IMR-90 (cell line): ENCODE measurements around the gene GUF1. TPM values are rescaled to one million over a fixed set of nuclear protein-coding genes. Genes with fewer than 3 reads are reported as not detected.

Source experiments
- ATAC-seq: fragments of 200-7000 bp; cut with Tn5 transposase; 2 replicates; pipeline ENCODE4 v1.9.1; 2020; ENCODE audit warnings: low read depth, mild to moderate bottlenecking, moderate library complexity
- BruUV-seq: library from RNA; stranded (reverse); fragments of 400-500 nt; replicated peaks from 2 replicates; lab custom pipeline; 2021; lab: Mats Ljungman, UMichigan
- CTCF ChIA-PET: fragments of 300-600 bp; formaldehyde crosslinking; extraction: SDS; loops from one replicate; lab custom pipeline; 2021; ENCODE audit warnings: antibody characterized with exemption; lab: Yijun Ruan, JAX
- POLR2A ChIA-PET: fragments of 300-600 bp; sonication (Branson Sonifier 250); formaldehyde crosslinking; loops from one replicate; lab custom pipeline; 2022; ENCODE audit warnings: antibody characterized with exemption; ENCODE audit not compliant: unreplicated experiment; lab: Charles Lee
- DNase-seq: peaks from one replicate; pipeline ENCODE4 v3.0.0; 2013
- H2AFZ ChIP-seq: replicated peaks from 2 replicates; pipeline ENCODE3; 2013; ENCODE audit warnings: low read length, mild to moderate bottlenecking; ENCODE audit not compliant: poor library complexity
- H2AK5ac ChIP-seq: 2 replicates; pipeline ENCODE4 v1.6.1; 2013; ENCODE audit warnings: low read depth, low read length, inconsistent platforms
- H2AK9ac ChIP-seq: replicated peaks from 2 replicates; pipeline ENCODE3; 2013; ENCODE audit warnings: mild to moderate bottlenecking, low read depth, low read length, moderate library complexity; ENCODE audit not compliant: poor library complexity
- H2BK120ac ChIP-seq: 2 replicates; pipeline ENCODE4 v1.6.1; 2013; ENCODE audit warnings: low read depth, low read length, inconsistent platforms
- H2BK15ac ChIP-seq: 3 replicates; pipeline ENCODE4 v1.6.1; 2013; ENCODE audit warnings: low read depth, low read length, inconsistent platforms
- H2BK20ac ChIP-seq: 2 replicates; pipeline ENCODE4 v1.6.1; 2013; ENCODE audit warnings: low read depth, mild to moderate bottlenecking, inconsistent platforms, low read length, moderate library complexity
- H2BK5ac ChIP-seq: 2 replicates; pipeline ENCODE4 v1.6.1; 2013; ENCODE audit warnings: mild to moderate bottlenecking, low read depth, low read length, inconsistent platforms; ENCODE audit not compliant: poor library complexity, severe bottlenecking
- H3K14ac ChIP-seq: replicated peaks from 2 replicates; pipeline ENCODE4 v1.6.1; 2013; ENCODE audit warnings: low read depth, low read length, inconsistent platforms
- H3K18ac ChIP-seq: 2 replicates; pipeline ENCODE4 v1.6.1; 2013; ENCODE audit warnings: low read depth, low read length, control low read depth
- H3K23ac ChIP-seq: 2 replicates; pipeline ENCODE4 v1.6.1; 2013; ENCODE audit warnings: low read depth, low read length, inconsistent platforms
- H3K27ac ChIP-seq: 2 replicates; pipeline ENCODE4 v1.5.1; 2013; ENCODE audit warnings: mild to moderate bottlenecking, control low read depth, low read length; ENCODE audit not compliant: insufficient read depth
- H3K27me3 ChIP-seq: 2 replicates; pipeline ENCODE4 v1.6.1; 2013; ENCODE audit warnings: low read length; ENCODE audit not compliant: control insufficient read depth, insufficient read depth
- H3K36me3 ChIP-seq: 2 replicates; pipeline ENCODE4 v1.6.1; 2013; ENCODE audit warnings: low read length, mixed read lengths; ENCODE audit not compliant: control insufficient read depth, insufficient read depth
- H3K4ac ChIP-seq: 2 replicates; pipeline ENCODE4 v1.6.1; 2013; ENCODE audit warnings: low read depth, low read length, inconsistent platforms
- H3K4me1 ChIP-seq: 2 replicates; pipeline ENCODE4 v1.6.1; 2013; ENCODE audit warnings: low read length, mixed read lengths; ENCODE audit not compliant: control insufficient read depth, insufficient read depth
- H3K4me2 ChIP-seq: 2 replicates; pipeline ENCODE4 v1.6.1; 2013; ENCODE audit warnings: low read depth, mild to moderate bottlenecking, control low read depth, low read length, moderate library complexity
- H3K4me3 ChIP-seq: 2 replicates; pipeline ENCODE4 v1.5.1; 2013; ENCODE audit warnings: low read depth, mild to moderate bottlenecking, control low read depth, low read length, moderate library complexity; ENCODE audit not compliant: insufficient read depth
- H3K56ac ChIP-seq: 2 replicates; pipeline ENCODE4 v1.6.1; 2013; ENCODE audit warnings: low read length, inconsistent platforms; ENCODE audit not compliant: insufficient read depth; ENCODE audit errors: extremely low read depth
- H3K79me1 ChIP-seq, 2 experiments: 2 replicates each; pipeline ENCODE4 v1.6.1; 2013; ENCODE audit warnings: low read length in 2 of 2, inconsistent platforms in 1 of 2, low read depth in 1 of 2
- H3K9ac ChIP-seq: 2 replicates; pipeline ENCODE4 v1.6.1; 2013; ENCODE audit warnings: low read depth, low read length, control low read depth
- H3K9me1 ChIP-seq: 2 replicates; pipeline ENCODE4 v1.6.1; 2013; ENCODE audit warnings: low read length, inconsistent platforms; ENCODE audit not compliant: insufficient read depth
- H3K9me3 ChIP-seq: 2 replicates; pipeline ENCODE4 v1.6.1; 2013; ENCODE audit warnings: low read length; ENCODE audit not compliant: control insufficient read depth, insufficient read depth
- H4K20me1 ChIP-seq: 2 replicates; pipeline ENCODE4 v1.6.1; 2013; ENCODE audit warnings: low read length, inconsistent platforms; ENCODE audit not compliant: insufficient read depth
- H4K5ac ChIP-seq: 2 replicates; pipeline ENCODE4 v1.6.1; 2013; ENCODE audit warnings: mild to moderate bottlenecking, low read depth, low read length, control low read depth
- H4K8ac ChIP-seq, 2 experiments: 2 replicates each; pipeline ENCODE4 v1.6.1; 2013; ENCODE audit warnings: low read depth in 2 of 2, low read length in 2 of 2, control low read depth in 1 of 2, inconsistent platforms in 1 of 2
- H4K91ac ChIP-seq: 2 replicates; pipeline ENCODE4 v1.6.1; 2013; ENCODE audit warnings: low read depth, low read length, inconsistent platforms; ENCODE audit not compliant: insufficient read depth
- BHLHE40 ChIP-seq: fragments of 150-350 bp; IDR thresholded peaks from 2 replicates; pipeline ENCODE4 v1.6.1; 2016; ENCODE audit warnings: mild to moderate bottlenecking, low read depth, low read length
- CEBPB ChIP-seq: IDR thresholded peaks from 2 replicates; pipeline ENCODE4 v1.6.1; 2012; ENCODE audit warnings: low read depth, low read length, improper control_type of control experiment
- CHD1 ChIP-seq: IDR thresholded peaks from 2 replicates; pipeline ENCODE4 v1.6.1; 2012; ENCODE audit warnings: low read depth, low read length, improper control_type of control experiment
- FOS ChIP-seq: fragments of 150-350 bp; IDR thresholded peaks from 2 replicates; pipeline ENCODE4 v1.6.1; 2016; ENCODE audit warnings: low read depth, low read length
- MAFK ChIP-seq: IDR thresholded peaks from 2 replicates; pipeline ENCODE4 v1.6.1; 2012; ENCODE audit warnings: low read depth, low read length, improper control_type of control experiment
- MAZ ChIP-seq: IDR thresholded peaks from 2 replicates; pipeline ENCODE4 v1.6.1; 2012; ENCODE audit warnings: low read depth, mild to moderate bottlenecking, low read length, improper control_type of control experiment, moderate library complexity, borderline replicate concordance
- MXI1 ChIP-seq: IDR thresholded peaks from 2 replicates; pipeline ENCODE4 v1.6.1; 2012; ENCODE audit warnings: low read depth, mild to moderate bottlenecking, low read length, moderate library complexity, borderline replicate concordance
- NFE2L2 ChIP-seq: fragments of 150-350 bp; IDR thresholded peaks from 2 replicates; pipeline ENCODE4 v1.6.1; 2016; ENCODE audit warnings: low read depth, mild to moderate bottlenecking, low read length
- POLR2A ChIP-seq: IDR thresholded peaks from 2 replicates; pipeline ENCODE4 v1.6.1; 2012; ENCODE audit warnings: mild to moderate bottlenecking, low read depth, low read length
- RAD21 ChIP-seq: IDR thresholded peaks from 2 replicates; pipeline ENCODE4 v1.6.1; 2012; ENCODE audit warnings: low read length, improper control_type of control experiment
- RCOR1 ChIP-seq: IDR thresholded peaks from 2 replicates; pipeline ENCODE4 v1.6.1; 2012; ENCODE audit warnings: mild to moderate bottlenecking, low read length, improper control_type of control experiment; ENCODE audit not compliant: insufficient replicate concordance
- RFX5 ChIP-seq: IDR thresholded peaks from 2 replicates; pipeline ENCODE4 v1.8.0; 2012; ENCODE audit warnings: low read depth, mild to moderate bottlenecking, low read length, moderate library complexity
- SMC3 ChIP-seq: fragments of 150-350 bp; IDR thresholded peaks from 2 replicates; pipeline ENCODE4 v1.6.1; 2016; ENCODE audit warnings: low read depth, mild to moderate bottlenecking, antibody characterized with exemption, low read length, moderate library complexity
- WGBS, 2 experiments: methylation state at CpG; one replicate each; pipeline versions ENCODE4 v1.1.5 to v1.1.7; 2013; ENCODE audit warnings: missing lambda C conversion rate in 2 of 2; ENCODE audit not compliant: insufficient read length in 1 of 2; ENCODE audit errors: extremely low coverage in 2 of 2; 5-methylcytosine and 5-hydroxymethylcytosine counted together
- dilution Hi-C: fragments of 300-500 bp; cut with HindIII; formaldehyde crosslinking; loops from one replicate; pipeline ENCODE4 v1.14.3; 2018; ENCODE audit warnings: low sequenced_read_pairs; ENCODE audit not compliant: unreplicated experiment
- in situ Hi-C: fragments of 300-500 bp; cut with MboI; formaldehyde crosslinking; loops from 3 replicates; pipeline ENCODE4 v1.14.3; 2019; ENCODE audit warnings: low sequenced_read_pairs, inconsistent platforms, mixed read lengths
- intact Hi-C: fragments of 100-400 bp; cut with micrococcal nuclease; formaldehyde crosslinking; loops from 2 replicates; pipeline ENCODE4 v1.10.0; 2022
- polyA plus RNA-seq, 3 experiments: library from polyadenylated mRNA; depleted of rRNA; stranded (reverse); fragments of >200 nt; gene quantifications; 2 replicates each; pipeline ENCODE4 v1.2.3, GENCODE V29; 2012; ENCODE audit warnings: low replicate concordance in 1 of 3
- total RNA-seq: library from RNA; depleted of rRNA; stranded (reverse); fragments of >200 nt; gene quantifications from 2 replicates; pipeline ENCODE4 v1.2.3, GENCODE V29; 2012
- TF ChIP-seq, protein P1 (sequence below): fragments of 150-350 bp; IDR thresholded peaks from 2 replicates; pipeline ENCODE4 v1.6.1; 2016; ENCODE audit warnings: low read depth, mild to moderate bottlenecking, low read length, moderate library complexity, borderline replicate concordance
- TF ChIP-seq, protein P2 (sequence below): conservative IDR thresholded peaks from 2 replicates; pipeline ENCODE4 v1.5.1; 2012; ENCODE audit warnings: mild to moderate bottlenecking, low read depth, low read length, improper control_type of control experiment
- TF ChIP-seq, protein P3 (sequence below): fragments of 150-350 bp; IDR thresholded peaks from 2 replicates; pipeline ENCODE4 v1.6.1; 2017; ENCODE audit warnings: mild to moderate bottlenecking, antibody characterized with exemption, low read length, low read depth

GUF1 gene
- total and polyA plus RNA-seq, 2 of the 4 experiments (the other 2 are of a cell fraction): 9.9 to 10.6 TPM

DNA sequence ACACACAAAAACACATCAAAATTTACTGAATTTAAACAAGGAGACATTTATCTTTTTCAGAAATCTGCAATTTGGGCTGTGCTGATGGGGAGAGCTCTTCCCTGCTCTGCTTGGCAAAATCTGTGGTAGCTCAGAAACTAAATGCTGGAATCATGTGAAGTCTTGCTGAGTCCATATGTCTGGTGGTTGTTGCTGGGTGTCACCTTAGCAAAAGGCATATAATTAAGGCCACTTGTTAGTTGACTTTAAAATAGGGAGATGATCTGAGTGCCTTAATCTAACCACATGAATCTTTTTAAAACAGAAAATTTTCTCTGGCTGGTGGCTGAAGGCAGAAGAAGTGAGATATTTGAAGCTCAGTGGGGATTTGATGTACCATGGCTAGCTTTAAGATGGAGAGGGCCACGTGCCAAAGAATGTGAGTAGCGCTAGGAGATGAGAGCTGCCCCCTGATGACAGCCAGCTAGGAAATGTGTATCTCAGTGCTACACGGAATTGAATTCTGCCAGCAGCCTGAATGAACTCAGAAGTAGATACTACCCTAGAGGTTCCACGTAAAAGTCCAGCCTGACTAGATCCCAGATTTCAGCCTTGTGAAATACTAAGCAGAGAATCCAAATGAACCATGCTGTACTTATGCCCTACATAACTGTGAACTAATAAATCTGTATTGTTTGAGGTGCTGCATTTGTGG is 7.6 kb upstream of the GUF1 start:
- intact Hi-C loops: no loop called here
- Histone ChIP-seq H3K9me3 (no peaks in the 10 kb centered on the region), H3K79me1 (no peaks in the 10 kb centered on the region), H4K20me1 (no peaks in the 10 kb centered on the region), H3K36me3 (no peaks in the 10 kb centered on the region), H3K27ac (no peak overlapping the region), H3K4me3 (no peak overlapping the region), H4K91ac (no peak overlapping the region), H4K8ac (no peak overlapping the region), H3K23ac (no peak overlapping the region), H3K14ac (no peak overlapping the region), H3K27me3 (no peaks in the 10 kb centered on the region), H3K9ac (no peak overlapping the region), H2BK20ac (no peak overlapping the region), H3K18ac (no peak overlapping the region), H3K4me1 (no peaks in the 10 kb centered on the region), H4K5ac (no peak overlapping the region), H2AK5ac (no peak overlapping the region), H2BK5ac (no peak overlapping the region), H3K4me2 (no peak overlapping the region), H3K9me1 (no peaks in the 10 kb centered on the region), H2BK15ac (no peak overlapping the region), H3K56ac (no peak overlapping the region), H2AK9ac (no peak overlapping the region), H2BK120ac (no peak overlapping the region), H2AFZ (no peak overlapping the region), H3K4ac (no peak overlapping the region)
- CTCF ChIA-PET: no interaction called here
- 20% methylated on average over 1 of the region's 4 CpGs; no CpG with 5 or more reads in 1 of the 2 experiments for WGBS, 2 experiments
- in situ Hi-C loops: no loop called here
- ATAC-seq: no peak
- no peak for DNase-seq
- POLR2A ChIA-PET: no interaction called here
- no TSS peak for BruUV-seq
- dilution Hi-C loops: no loop called here
- TF ChIP-seq POLR2A (no peak), SMC3 (no peak), MAZ (no peak), MAFK (no peak), CEBPB (no peak), RCOR1 (no peak), FOS (no peak), CHD1 (no peak), NFE2L2 (no peak), RFX5 (no peak), BHLHE40 (no peak), RAD21 (no peak), MXI1 (no peak)
- TF ChIP-seq, protein P1, sequence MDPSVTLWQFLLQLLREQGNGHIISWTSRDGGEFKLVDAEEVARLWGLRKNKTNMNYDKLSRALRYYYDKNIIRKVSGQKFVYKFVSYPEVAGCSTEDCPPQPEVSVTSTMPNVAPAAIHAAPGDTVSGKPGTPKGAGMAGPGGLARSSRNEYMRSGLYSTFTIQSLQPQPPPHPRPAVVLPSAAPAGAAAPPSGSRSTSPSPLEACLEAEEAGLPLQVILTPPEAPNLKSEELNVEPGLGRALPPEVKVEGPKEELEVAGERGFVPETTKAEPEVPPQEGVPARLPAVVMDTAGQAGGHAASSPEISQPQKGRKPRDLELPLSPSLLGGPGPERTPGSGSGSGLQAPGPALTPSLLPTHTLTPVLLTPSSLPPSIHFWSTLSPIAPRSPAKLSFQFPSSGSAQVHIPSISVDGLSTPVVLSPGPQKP: no peak
- TF ChIP-seq, protein P2, sequence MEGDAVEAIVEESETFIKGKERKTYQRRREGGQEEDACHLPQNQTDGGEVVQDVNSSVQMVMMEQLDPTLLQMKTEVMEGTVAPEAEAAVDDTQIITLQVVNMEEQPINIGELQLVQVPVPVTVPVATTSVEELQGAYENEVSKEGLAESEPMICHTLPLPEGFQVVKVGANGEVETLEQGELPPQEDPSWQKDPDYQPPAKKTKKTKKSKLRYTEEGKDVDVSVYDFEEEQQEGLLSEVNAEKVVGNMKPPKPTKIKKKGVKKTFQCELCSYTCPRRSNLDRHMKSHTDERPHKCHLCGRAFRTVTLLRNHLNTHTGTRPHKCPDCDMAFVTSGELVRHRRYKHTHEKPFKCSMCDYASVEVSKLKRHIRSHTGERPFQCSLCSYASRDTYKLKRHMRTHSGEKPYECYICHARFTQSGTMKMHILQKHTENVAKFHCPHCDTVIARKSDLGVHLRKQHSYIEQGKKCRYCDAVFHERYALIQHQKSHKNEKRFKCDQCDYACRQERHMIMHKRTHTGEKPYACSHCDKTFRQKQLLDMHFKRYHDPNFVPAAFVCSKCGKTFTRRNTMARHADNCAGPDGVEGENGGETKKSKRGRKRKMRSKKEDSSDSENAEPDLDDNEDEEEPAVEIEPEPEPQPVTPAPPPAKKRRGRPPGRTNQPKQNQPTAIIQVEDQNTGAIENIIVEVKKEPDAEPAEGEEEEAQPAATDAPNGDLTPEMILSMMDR: no peak
- TF ChIP-seq, protein P3, sequence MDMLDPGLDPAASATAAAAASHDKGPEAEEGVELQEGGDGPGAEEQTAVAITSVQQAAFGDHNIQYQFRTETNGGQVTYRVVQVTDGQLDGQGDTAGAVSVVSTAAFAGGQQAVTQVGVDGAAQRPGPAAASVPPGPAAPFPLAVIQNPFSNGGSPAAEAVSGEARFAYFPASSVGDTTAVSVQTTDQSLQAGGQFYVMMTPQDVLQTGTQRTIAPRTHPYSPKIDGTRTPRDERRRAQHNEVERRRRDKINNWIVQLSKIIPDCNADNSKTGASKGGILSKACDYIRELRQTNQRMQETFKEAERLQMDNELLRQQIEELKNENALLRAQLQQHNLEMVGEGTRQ: no peak
